Measurements from ENCODE around the gene INO80B. TPM values are rescaled to one million over a fixed set of nuclear protein-coding genes. Genes with fewer than 3 reads are reported as not detected.
A peak's percentile ranks its signal among the peaks of the same experiment; 100 is the strongest.

INO80B gene
- polyA plus RNA-seq, 2 of the 4 experiments (the other 2 are of a cell fraction) = 19.9 to 74.6 TPM

DNA sequence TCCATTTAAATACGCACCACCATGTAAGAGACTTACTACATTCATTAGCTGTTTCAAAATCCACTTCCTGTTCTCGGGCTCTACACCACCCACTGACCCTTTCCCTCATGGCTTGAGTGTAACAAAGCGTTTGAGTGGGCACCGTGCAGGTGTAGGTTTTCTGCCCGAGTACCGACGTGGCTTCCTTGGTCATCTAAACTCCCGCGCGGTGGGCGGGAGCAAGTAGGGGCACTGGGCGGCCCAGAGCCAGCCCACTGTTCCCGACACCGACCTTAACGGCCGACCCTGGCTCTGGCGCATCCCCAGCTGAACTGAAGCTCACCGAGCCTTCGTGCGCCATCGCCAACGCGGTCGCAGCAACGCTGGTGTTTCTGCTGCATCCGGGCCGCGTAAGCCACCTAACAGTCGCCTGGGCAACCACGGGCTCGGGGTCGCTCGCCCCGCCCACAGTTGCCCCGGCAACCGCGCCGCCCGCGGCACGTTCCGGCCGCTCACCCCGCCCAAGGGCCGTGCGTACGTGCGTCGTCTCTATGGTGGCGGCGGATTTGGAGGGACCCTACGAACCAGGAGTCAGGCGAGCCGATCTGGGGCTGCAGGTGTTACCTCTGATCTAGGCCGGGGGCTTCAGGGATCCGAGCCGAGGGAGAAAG, 33.5 kb upstream of the INO80B start, which contains the start of the genes C2orf81 and WDR54 (continued):
- TF ChIP-seq, protein P1, sequence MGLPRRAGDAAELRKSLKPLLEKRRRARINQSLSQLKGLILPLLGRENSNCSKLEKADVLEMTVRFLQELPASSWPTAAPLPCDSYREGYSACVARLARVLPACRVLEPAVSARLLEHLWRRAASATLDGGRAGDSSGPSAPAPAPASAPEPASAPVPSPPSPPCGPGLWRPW (IDR thresholded peaks at IDR 0.05) = no peak
- no peak for TF ChIP-seq RCOR1 (IDR thresholded peaks at IDR 0.05; ENCODE audit: low read depth, low read length)
- TF ChIP-seq, protein P2, sequence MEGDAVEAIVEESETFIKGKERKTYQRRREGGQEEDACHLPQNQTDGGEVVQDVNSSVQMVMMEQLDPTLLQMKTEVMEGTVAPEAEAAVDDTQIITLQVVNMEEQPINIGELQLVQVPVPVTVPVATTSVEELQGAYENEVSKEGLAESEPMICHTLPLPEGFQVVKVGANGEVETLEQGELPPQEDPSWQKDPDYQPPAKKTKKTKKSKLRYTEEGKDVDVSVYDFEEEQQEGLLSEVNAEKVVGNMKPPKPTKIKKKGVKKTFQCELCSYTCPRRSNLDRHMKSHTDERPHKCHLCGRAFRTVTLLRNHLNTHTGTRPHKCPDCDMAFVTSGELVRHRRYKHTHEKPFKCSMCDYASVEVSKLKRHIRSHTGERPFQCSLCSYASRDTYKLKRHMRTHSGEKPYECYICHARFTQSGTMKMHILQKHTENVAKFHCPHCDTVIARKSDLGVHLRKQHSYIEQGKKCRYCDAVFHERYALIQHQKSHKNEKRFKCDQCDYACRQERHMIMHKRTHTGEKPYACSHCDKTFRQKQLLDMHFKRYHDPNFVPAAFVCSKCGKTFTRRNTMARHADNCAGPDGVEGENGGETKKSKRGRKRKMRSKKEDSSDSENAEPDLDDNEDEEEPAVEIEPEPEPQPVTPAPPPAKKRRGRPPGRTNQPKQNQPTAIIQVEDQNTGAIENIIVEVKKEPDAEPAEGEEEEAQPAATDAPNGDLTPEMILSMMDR (IDR thresholded peaks at IDR 0.05) = no peak
- no peak for TF ChIP-seq EHF (CRISPR knock-in tag; IDR thresholded peaks at IDR 0.05)
- TF ChIP-seq JUNB (IDR thresholded peaks at IDR 0.05) = no peak
- TF ChIP-seq, protein P3, sequence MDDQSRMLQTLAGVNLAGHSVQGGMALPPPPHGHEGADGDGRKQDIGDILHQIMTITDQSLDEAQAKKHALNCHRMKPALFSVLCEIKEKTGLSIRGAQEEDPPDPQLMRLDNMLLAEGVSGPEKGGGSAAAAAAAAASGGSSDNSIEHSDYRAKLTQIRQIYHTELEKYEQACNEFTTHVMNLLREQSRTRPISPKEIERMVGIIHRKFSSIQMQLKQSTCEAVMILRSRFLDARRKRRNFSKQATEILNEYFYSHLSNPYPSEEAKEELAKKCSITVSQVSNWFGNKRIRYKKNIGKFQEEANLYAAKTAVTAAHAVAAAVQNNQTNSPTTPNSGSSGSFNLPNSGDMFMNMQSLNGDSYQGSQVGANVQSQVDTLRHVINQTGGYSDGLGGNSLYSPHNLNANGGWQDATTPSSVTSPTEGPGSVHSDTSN (IDR thresholded peaks at IDR 0.05) = no peak
- no peak for TF ChIP-seq NR3C1 (IDR thresholded peaks at IDR 0.05)
- peak; percentile 18; the same call in 1 of the 2 replicates for TF ChIP-seq MYC (IDR thresholded peaks at IDR 0.05; ENCODE audit: borderline replicate concordance, low read length)
- TF ChIP-seq NPAS2 (CRISPR knock-in tag; IDR thresholded peaks at IDR 0.05; ENCODE audit: borderline replicate concordance) = no peak

DNA sequence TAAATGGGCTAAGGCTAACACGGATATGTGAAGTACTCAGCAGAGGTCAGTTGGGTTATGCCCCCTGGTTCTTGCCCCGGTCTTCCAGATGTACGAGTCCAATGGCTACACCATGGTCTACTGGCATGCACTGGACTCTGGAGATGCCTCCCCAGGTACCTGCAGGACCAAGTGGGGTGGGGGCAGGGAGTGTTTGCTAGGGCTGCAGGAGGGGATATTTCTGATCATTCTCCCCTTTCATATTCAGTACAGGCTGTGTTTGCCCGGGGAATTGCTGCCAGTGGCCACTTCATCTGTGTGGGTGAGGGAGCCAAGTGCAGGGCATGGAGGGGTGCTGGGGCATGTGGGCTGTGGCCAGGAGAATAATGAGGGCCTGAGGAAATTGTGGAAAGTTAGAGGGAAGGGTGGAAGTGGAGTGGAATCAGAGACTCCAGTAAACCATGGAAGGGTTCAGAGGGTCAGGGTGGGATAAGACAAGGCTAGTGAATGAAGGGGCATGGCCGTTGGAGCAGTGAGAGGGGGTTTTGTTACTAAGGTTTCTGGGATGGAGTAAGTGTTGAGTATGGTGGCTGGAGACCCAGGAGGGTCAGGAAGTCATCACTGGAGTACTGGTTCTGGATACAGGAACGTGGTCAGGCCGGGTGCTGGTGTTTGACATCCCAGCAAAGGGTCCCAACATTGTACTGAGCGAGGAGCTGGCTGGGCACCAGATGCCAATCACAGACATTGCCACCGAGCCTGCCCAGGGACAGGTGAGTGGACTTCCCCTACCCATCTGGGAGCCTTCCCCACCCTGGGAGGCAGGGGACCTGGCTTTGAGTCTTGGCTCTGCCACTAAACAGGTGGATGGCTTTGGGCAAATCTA, 31.4 kb upstream of the INO80B start:
- CTCF ChIA-PET = interaction anchor here (1.0 to 2.1 kb wide), 2 partner anchors 17 to 32 kb away, joined by 4 to 6 read pairs; no protein-coding TSS in a partner anchor
- 85% methylated on average over 9 of the region's 9 CpGs for WGBS (ENCODE audit: missing lambda C conversion rate)
- peaks cover 6% of the 10 kb centered on the region; the same call in 1 of the 3 replicates for H3K4me1 ChIP-seq

More for the DNA sequence above, 31.4 kb upstream of the INO80B start:
- DNase-seq (ENCODE audit: low read depth in 1 of 2, low spot score in 1 of 2) (no peak), FAIRE-seq (no peak), ATAC-seq (no peak)
- no peaks in the 10 kb centered on the region for H3K9me3 ChIP-seq
- H3K27ac ChIP-seq = no peak overlapping the region
- no peak overlapping the region for H3K4me2 ChIP-seq
- POLR2A ChIA-PET = no interaction called here
- H3K4me3 ChIP-seq = no peak overlapping the region
- TF ChIP-seq ESRRA (IDR thresholded peaks at IDR 0.05; ENCODE audit: borderline replicate concordance, low read length) = no peak
- TF ChIP-seq, protein P4, sequence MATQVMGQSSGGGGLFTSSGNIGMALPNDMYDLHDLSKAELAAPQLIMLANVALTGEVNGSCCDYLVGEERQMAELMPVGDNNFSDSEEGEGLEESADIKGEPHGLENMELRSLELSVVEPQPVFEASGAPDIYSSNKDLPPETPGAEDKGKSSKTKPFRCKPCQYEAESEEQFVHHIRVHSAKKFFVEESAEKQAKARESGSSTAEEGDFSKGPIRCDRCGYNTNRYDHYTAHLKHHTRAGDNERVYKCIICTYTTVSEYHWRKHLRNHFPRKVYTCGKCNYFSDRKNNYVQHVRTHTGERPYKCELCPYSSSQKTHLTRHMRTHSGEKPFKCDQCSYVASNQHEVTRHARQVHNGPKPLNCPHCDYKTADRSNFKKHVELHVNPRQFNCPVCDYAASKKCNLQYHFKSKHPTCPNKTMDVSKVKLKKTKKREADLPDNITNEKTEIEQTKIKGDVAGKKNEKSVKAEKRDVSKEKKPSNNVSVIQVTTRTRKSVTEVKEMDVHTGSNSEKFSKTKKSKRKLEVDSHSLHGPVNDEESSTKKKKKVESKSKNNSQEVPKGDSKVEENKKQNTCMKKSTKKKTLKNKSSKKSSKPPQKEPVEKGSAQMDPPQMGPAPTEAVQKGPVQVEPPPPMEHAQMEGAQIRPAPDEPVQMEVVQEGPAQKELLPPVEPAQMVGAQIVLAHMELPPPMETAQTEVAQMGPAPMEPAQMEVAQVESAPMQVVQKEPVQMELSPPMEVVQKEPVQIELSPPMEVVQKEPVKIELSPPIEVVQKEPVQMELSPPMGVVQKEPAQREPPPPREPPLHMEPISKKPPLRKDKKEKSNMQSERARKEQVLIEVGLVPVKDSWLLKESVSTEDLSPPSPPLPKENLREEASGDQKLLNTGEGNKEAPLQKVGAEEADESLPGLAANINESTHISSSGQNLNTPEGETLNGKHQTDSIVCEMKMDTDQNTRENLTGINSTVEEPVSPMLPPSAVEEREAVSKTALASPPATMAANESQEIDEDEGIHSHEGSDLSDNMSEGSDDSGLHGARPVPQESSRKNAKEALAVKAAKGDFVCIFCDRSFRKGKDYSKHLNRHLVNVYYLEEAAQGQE (IDR thresholded peaks at IDR 0.05) = no peak
- no peak for TF ChIP-seq RARB (CRISPR knock-in tag; IDR thresholded peaks at IDR 0.05)
